ENCODE results near the gene SPTBN5. TPM values are rescaled to one million over a fixed set of nuclear protein-coding genes. Genes with fewer than 3 reads are reported as not detected.

The SPTBN5 gene
- total RNA-seq, 1 donor = 0.31 TPM

GRCh38 chr15:41900526-41901380 is 6.9 kb upstream of the SPTBN5 start:
- Histone ChIP-seq H3K4me1 (ENCODE audit: insufficient read depth, low read length) (peaks cover 3% of the 10 kb centered on the region), H3K4me3 (ENCODE audit: low read length) (no peak overlapping the region), H3K9me3 (ENCODE audit: low read depth, low read length) (no peaks in the 10 kb centered on the region), H3K27me3 (ENCODE audit: insufficient read depth, low read length) (no peaks in the 10 kb centered on the region)

- Histone ChIP-seq H3K4me1 (ENCODE audit: insufficient read depth, low read length) (peaks cover 10% of the 10 kb centered on the region), H3K9me3 (ENCODE audit: low read depth, low read length) (no peaks in the 10 kb centered on the region), H3K4me3 (ENCODE audit: low read length) (no peak overlapping the region), H3K27me3 (ENCODE audit: insufficient read depth, low read length) (no peaks in the 10 kb centered on the region)
Observed at GRCh38 chr15:41899854-41900442, 6.1 kb upstream of the SPTBN5 start.

GRCh38 chr15:41897363-41897799 is 3.5 kb upstream of the SPTBN5 start:
- Histone ChIP-seq H3K4me1 (ENCODE audit: insufficient read depth, low read length) (peaks cover 33% of the 10 kb centered on the region), H3K9me3 (ENCODE audit: low read depth, low read length) (no peaks in the 10 kb centered on the region), H3K27me3 (ENCODE audit: insufficient read depth, low read length) (no peaks in the 10 kb centered on the region)

GRCh38 chr15:41896566-41896965 is 2.7 kb upstream of the SPTBN5 start:
- Histone ChIP-seq H3K4me1 (ENCODE audit: insufficient read depth, low read length) (peaks cover 36% of the 10 kb centered on the region), H3K9me3 (ENCODE audit: low read depth, low read length) (no peaks in the 10 kb centered on the region), H3K4me3 (ENCODE audit: low read length) (no peak overlapping the region), H3K27me3 (ENCODE audit: insufficient read depth, low read length) (no peaks in the 10 kb centered on the region)

More at GRCh38 chr15:41897363-41897799, 3.5 kb upstream of the SPTBN5 start:
- no peak overlapping the region for H3K4me3 ChIP-seq (ENCODE audit: low read length)

GRCh38 chr15:41895957-41896356 is 2.1 kb upstream of the SPTBN5 start:
- no peaks in the 10 kb centered on the region for H3K9me3 ChIP-seq (ENCODE audit: low read depth, low read length)
- H3K4me1 ChIP-seq (ENCODE audit: insufficient read depth, low read length) = peaks cover 36% of the 10 kb centered on the region
- no peak overlapping the region for H3K4me3 ChIP-seq (ENCODE audit: low read length)
- no peaks in the 10 kb centered on the region for H3K27me3 ChIP-seq (ENCODE audit: insufficient read depth, low read length)

GRCh38 chr15:41895491-41895890 is 1.6 kb upstream of the SPTBN5 start:
- H3K9me3 ChIP-seq (ENCODE audit: low read depth, low read length) = no peaks in the 10 kb centered on the region
- no peaks in the 10 kb centered on the region for H3K27me3 ChIP-seq (ENCODE audit: insufficient read depth, low read length)
- no peak overlapping the region for H3K4me3 ChIP-seq (ENCODE audit: low read length)
- peaks cover 36% of the 10 kb centered on the region for H3K4me1 ChIP-seq (ENCODE audit: insufficient read depth, low read length)

GRCh38 chr15:41894791-41895463 is 1.1 kb upstream of the SPTBN5 start:
- H3K4me3 ChIP-seq (ENCODE audit: low read length) = no peak overlapping the region

GRCh38 chr15:41894251-41894790 is 468 bp upstream of the SPTBN5 start:
- peaks cover 36% of the 10 kb centered on the region for H3K4me1 ChIP-seq (ENCODE audit: insufficient read depth, low read length)
- no peaks in the 10 kb centered on the region for H3K9me3 ChIP-seq (ENCODE audit: low read depth, low read length)
- H3K27me3 ChIP-seq (ENCODE audit: insufficient read depth, low read length) = no peaks in the 10 kb centered on the region
- H3K4me3 ChIP-seq (ENCODE audit: low read length) = no peak overlapping the region

More at GRCh38 chr15:41894791-41895463, 1.1 kb upstream of the SPTBN5 start:
- no peaks in the 10 kb centered on the region for H3K27me3 ChIP-seq (ENCODE audit: insufficient read depth, low read length)
- H3K4me1 ChIP-seq (ENCODE audit: insufficient read depth, low read length) = peaks cover 36% of the 10 kb centered on the region
- H3K9me3 ChIP-seq (ENCODE audit: low read depth, low read length) = no peaks in the 10 kb centered on the region

GRCh38 chr15:41892621-41893421 is 1.0 kb downstream of the SPTBN5 start:
- no peaks in the 10 kb centered on the region for H3K9me3 ChIP-seq (ENCODE audit: low read depth, low read length)
- H3K4me1 ChIP-seq (ENCODE audit: insufficient read depth, low read length) = peaks cover 47% of the 10 kb centered on the region
- no peaks in the 10 kb centered on the region for H3K27me3 ChIP-seq (ENCODE audit: insufficient read depth, low read length)
- H3K4me3 ChIP-seq (ENCODE audit: low read length) = peak overlapping the region; percentile 3

- H3K4me1 ChIP-seq (ENCODE audit: insufficient read depth, low read length) = peaks cover 47% of the 10 kb centered on the region
- no peak overlapping the region for H3K4me3 ChIP-seq (ENCODE audit: low read length)
- H3K27me3 ChIP-seq (ENCODE audit: insufficient read depth, low read length) = no peaks in the 10 kb centered on the region
- H3K9me3 ChIP-seq (ENCODE audit: low read depth, low read length) = no peaks in the 10 kb centered on the region
Observed at GRCh38 chr15:41891946-41892345, 1.9 kb downstream of the SPTBN5 start.

GRCh38 chr15:41891226-41891625 is 2.6 kb downstream of the SPTBN5 start:
- Histone ChIP-seq H3K4me1 (ENCODE audit: insufficient read depth, low read length) (peaks cover 47% of the 10 kb centered on the region), H3K4me3 (ENCODE audit: low read length) (no peak overlapping the region), H3K9me3 (ENCODE audit: low read depth, low read length) (no peaks in the 10 kb centered on the region), H3K27me3 (ENCODE audit: insufficient read depth, low read length) (no peaks in the 10 kb centered on the region)

GRCh38 chr15:41890050-41890690 is 3.7 kb downstream of the SPTBN5 start:
- H3K4me1 ChIP-seq (ENCODE audit: insufficient read depth, low read length) = peaks cover 42% of the 10 kb centered on the region
- no peak overlapping the region for H3K4me3 ChIP-seq (ENCODE audit: low read length)
- no peaks in the 10 kb centered on the region for H3K27me3 ChIP-seq (ENCODE audit: insufficient read depth, low read length)
- H3K9me3 ChIP-seq (ENCODE audit: low read depth, low read length) = no peaks in the 10 kb centered on the region

GRCh38 chr15:41888662-41889253 is 5.1 kb downstream of the SPTBN5 start:
- H3K9me3 ChIP-seq (ENCODE audit: low read depth, low read length) = no peaks in the 10 kb centered on the region

GRCh38 chr15:41887893-41888292 is 6.0 kb downstream of the SPTBN5 start:
- Histone ChIP-seq H3K27me3 (ENCODE audit: insufficient read depth, low read length) (no peaks in the 10 kb centered on the region), H3K4me3 (ENCODE audit: low read length) (no peak overlapping the region), H3K9me3 (ENCODE audit: low read depth, low read length) (no peaks in the 10 kb centered on the region), H3K4me1 (ENCODE audit: insufficient read depth, low read length) (peaks cover 19% of the 10 kb centered on the region)

More at GRCh38 chr15:41888662-41889253, 5.1 kb downstream of the SPTBN5 start:
- H3K4me3 ChIP-seq (ENCODE audit: low read length) = no peak overlapping the region
- no peaks in the 10 kb centered on the region for H3K27me3 ChIP-seq (ENCODE audit: insufficient read depth, low read length)
- peaks cover 28% of the 10 kb centered on the region for H3K4me1 ChIP-seq (ENCODE audit: insufficient read depth, low read length)

Data from mononuclear cell (primary cell).